ENCODE measurements around the gene RTN3.

DNA sequence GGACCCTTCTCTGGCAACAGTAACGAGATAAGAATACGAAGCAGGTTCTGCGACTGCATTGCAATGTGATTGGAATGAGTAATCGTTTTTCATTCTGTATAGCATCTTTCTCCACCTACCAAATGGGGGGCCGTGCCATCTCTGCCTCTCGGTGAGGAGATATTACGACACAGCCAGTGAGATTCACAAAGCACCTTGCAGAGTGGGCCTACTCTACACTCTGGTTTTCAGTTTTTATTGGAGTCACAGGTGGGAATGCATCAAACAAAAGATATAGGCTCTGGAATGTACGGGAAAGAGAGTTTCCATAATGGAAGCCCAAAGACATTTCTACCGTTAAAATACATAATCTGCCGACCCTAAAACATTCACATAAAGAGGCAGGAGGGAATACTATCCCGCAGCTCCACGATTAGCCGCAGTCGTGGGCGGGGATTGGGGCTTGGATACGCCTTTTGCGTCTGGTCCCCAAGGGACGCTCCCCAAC lies 423 bp upstream of the RTN3 start:
- TF ChIP-seq, protein P1, sequence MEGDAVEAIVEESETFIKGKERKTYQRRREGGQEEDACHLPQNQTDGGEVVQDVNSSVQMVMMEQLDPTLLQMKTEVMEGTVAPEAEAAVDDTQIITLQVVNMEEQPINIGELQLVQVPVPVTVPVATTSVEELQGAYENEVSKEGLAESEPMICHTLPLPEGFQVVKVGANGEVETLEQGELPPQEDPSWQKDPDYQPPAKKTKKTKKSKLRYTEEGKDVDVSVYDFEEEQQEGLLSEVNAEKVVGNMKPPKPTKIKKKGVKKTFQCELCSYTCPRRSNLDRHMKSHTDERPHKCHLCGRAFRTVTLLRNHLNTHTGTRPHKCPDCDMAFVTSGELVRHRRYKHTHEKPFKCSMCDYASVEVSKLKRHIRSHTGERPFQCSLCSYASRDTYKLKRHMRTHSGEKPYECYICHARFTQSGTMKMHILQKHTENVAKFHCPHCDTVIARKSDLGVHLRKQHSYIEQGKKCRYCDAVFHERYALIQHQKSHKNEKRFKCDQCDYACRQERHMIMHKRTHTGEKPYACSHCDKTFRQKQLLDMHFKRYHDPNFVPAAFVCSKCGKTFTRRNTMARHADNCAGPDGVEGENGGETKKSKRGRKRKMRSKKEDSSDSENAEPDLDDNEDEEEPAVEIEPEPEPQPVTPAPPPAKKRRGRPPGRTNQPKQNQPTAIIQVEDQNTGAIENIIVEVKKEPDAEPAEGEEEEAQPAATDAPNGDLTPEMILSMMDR (IDR thresholded peaks at IDR 0.05), result no peak
- no peak for TF ChIP-seq ZFX (IDR thresholded peaks at IDR 0.05; ENCODE audit: borderline replicate concordance)

All from 22Rv1 (cell line).